Left cardiac atrium (tissue), 4 donors: ENCODE results near the gene MYBL2. TPM values are rescaled to one million over a fixed set of nuclear protein-coding genes. Genes with fewer than 3 reads are reported as not detected.

Experiments
- ATAC-seq, 2 donors: fragments of 200-7000 bp; cut with Tn5 transposase; one replicate each; pipeline ENCODE4 v1.9.1; 2020; ENCODE audit warnings: mild to moderate bottlenecking in 2 of 2, moderate library complexity in 2 of 2
- DNase-seq: peaks from one replicate; pipeline ENCODE4 v3.0.0-alpha.2; 2020
- intact Hi-C, 2 donors: fragments of 100-400 bp; cut with DNase I; formaldehyde crosslinking; loops; one replicate each; pipeline versions ENCODE4 v1.14.1 to v1.15.1; 2022 to 2023
- total RNA-seq, 2 donors: library from RNA; stranded (reverse); fragmentation: NEBNext Ultra II Directional; extraction: Animal tissue kit (Norgen Biotek cat#: 25700); gene quantifications; one replicate each; pipeline ENCODE4 v1.2.1, GENCODE V29; 2021
- donor health status: DM: no; HTN: yes; CAD: no.
- donor health status: DM: no; HTN: yes; CAD: no; lungs with severe emphysema.
- donor health status: DM: yes; HTN: yes; CAD: no.
- donor health status: Dilated cardiomyopathy.

The MYBL2 gene
- total RNA-seq, 2 donors from 2014 or later: 0.37 to 2.3 TPM

DNA sequence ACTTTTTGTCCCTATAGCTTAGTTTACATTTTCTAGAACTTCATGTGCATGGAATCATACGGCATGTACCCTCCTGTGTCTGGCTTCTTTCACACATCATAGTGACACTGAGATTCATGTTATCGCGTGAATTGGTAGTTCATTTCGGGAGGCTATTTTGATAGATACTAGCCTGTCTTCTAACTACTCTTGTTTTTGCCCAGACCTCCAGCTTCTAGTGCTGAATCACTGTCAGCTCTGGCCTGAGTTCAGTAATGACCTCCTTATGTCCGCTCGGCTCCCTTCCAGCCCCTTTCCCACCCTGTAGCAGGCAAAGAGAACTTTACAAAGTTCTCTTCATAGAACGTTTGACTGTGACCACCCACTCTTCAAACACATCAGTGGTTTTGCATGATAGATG, 14.1 kb downstream of the MYBL2 start:
- no peak for ATAC-seq
- DNase-seq: no peak
- intact Hi-C loops: loop anchor here in 1 of 2 donors (10.0 kb wide), 1 partner anchor 64 kb away; no protein-coding TSS in a partner anchor

GRCh38 chr20:43681468-43681942, 14.6 kb downstream of the MYBL2 start:
- peak in 1 of 2 donors; percentile 82 for ATAC-seq
- no peak for DNase-seq

DNA sequence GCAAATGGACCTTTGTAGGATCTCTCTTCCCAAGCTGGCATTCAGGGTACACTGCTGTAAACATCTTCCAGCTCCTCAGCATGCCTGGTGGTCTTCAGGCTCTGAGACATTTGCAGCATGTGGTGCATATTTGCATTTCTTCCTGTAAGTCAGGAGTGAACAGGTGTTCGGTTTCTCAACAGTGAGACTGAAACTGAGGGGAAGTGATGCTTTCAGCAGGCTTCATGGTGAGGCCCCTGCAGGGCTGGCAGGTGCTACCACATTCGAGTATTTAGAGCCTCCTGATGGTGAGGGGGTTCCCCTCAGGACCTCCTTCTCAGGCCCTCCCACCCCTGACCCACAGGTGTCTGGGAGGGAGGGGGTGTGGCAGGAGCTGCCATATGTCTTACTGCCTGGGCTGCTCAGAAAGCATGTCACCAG, 15.1 kb downstream of the MYBL2 start:
- ATAC-seq (peak in 1 of 2 donors; percentile 38), DNase-seq (no peak)
- intact Hi-C loops: loop anchor here in 1 of 2 donors (10.0 kb wide), 1 partner anchor 63 kb away; no protein-coding TSS in a partner anchor

More at GRCh38 chr20:43681468-43681942, 14.6 kb downstream of the MYBL2 start:
- intact Hi-C loops: loop anchor here in 1 of 2 donors (10.0 kb wide), 1 partner anchor 63 kb away; no protein-coding TSS in a partner anchor

GRCh38 chr20:43682446-43682845, 15.5 kb downstream of the MYBL2 start:
- ATAC-seq (no peak), DNase-seq (no peak)
- intact Hi-C loops: loop anchor here in 1 of 2 donors (10.0 kb wide), 1 partner anchor 62 kb away; no protein-coding TSS in a partner anchor

- ATAC-seq: no peak
- intact Hi-C loops: loop anchor here in 1 of 2 donors (10.0 kb wide), 1 partner anchor 58 kb away; no protein-coding TSS in a partner anchor
Measured at GRCh38 chr20:43686820-43687219, 19.9 kb downstream of the MYBL2 start.

GRCh38 chr20:43689165-43689564, 22.3 kb downstream of the MYBL2 start:
- intact Hi-C loops: loop anchor here in 1 of 2 donors (10.0 kb wide), 1 partner anchor 56 kb away; no protein-coding TSS in a partner anchor
- ATAC-seq: no peak
- no peak for DNase-seq

More at GRCh38 chr20:43686820-43687219, 19.9 kb downstream of the MYBL2 start:
- no peak for DNase-seq

- DNase-seq (no peak), ATAC-seq (peak in 1 of 2 donors; percentile 89)
- intact Hi-C loops: no loop called here
Measured at GRCh38 chr20:43690943-43691598, 24.2 kb downstream of the MYBL2 start.

DNA sequence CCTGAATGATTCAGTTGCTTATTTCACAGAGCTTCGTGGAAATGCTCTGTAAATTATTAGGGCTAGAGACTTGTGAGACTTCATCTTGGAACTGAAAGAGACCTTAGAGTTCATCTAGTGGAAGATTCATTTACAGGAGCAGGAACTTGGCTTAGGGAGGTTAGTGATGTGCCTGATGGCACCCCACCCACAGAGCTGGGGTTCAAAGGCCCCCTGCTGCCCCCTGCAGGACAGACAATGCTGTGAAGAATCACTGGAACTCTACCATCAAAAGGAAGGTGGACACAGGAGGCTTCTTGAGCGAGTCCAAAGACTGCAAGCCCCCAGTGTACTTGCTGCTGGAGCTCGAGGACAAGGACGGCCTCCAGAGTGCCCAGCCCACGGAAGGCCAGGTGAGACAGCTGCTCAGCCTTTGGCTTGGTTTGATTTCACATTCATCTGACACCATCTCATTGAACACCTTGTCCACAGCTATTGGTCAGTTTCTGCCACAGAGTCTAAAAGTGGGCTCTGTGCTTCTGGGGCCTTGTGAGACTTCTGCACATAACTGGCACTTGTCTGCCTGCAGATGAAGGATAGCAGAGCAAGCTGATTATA, 25.1 kb downstream of the MYBL2 start:
- DNase-seq: no peak
- intact Hi-C loops: no loop called here
- peak in 1 of 2 donors; percentile 40 for ATAC-seq

- DNase-seq: no peak
- intact Hi-C loops: no loop called here
- ATAC-seq: no peak
Measured at GRCh38 chr20:43694763-43695162, 27.8 kb downstream of the MYBL2 start.

DNA sequence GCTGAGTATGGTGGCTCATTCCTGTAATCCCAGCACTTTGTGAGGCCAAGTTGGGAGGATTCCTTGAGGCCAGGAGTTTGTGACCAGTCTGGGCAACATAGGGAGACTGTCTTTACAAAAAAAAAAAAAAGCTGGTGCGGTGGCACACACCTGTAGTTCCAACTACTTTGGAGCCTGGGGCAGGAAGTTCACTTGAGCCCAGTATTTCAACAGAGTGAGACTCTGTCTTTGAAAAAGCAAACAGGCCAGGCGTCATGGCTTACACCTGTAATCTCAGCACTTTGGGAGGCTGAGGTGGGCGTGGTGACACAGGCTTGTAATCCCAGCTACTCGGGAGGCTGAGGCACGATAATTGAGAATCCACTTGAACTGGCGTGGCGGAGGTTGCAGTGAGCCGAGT, 28.7 kb downstream of the MYBL2 start:
- intact Hi-C loops: no loop called here
- DNase-seq: no peak
- no peak for ATAC-seq

DNA sequence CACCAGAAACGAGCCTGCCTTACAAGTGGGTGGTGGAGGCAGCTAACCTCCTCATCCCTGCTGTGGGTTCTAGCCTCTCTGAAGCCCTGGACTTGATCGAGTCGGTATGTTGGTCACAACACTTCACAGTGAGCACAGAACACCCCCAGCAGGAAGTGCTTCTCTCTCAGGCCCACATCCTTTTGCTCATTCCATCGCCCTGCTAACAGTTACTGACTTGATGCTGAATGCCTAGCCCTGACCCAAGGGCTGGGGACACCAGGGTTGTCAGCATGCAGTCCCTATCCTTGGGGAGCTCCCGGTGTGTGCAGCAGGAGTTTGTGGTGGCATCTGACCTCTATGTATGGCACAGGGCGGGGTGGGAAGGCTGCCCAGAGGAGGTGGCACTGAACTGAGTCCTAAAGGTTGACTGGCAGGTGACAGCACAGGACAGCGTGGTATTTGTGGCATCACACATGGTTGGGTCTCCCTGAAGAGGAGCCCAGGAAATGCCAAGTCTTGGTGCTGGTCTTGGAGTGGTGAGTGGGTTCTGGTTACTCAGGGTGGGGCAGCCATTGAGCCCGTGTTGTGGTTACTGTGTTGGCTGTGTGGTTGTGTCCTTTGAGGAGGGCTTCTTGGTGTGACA, 33.1 kb downstream of the MYBL2 start:
- ATAC-seq: no peak
- intact Hi-C loops: no loop called here

GRCh38 chr20:43700627-43701026, 33.7 kb downstream of the MYBL2 start:
- DNase-seq: no peak
- intact Hi-C loops: no loop called here
- no peak for ATAC-seq

More for the DNA sequence above, 33.1 kb downstream of the MYBL2 start:
- no peak for DNase-seq

- DNase-seq: no peak
- intact Hi-C loops: no loop called here
- no peak for ATAC-seq
Measured at GRCh38 chr20:43702502-43702901, 35.6 kb downstream of the MYBL2 start.

DNA sequence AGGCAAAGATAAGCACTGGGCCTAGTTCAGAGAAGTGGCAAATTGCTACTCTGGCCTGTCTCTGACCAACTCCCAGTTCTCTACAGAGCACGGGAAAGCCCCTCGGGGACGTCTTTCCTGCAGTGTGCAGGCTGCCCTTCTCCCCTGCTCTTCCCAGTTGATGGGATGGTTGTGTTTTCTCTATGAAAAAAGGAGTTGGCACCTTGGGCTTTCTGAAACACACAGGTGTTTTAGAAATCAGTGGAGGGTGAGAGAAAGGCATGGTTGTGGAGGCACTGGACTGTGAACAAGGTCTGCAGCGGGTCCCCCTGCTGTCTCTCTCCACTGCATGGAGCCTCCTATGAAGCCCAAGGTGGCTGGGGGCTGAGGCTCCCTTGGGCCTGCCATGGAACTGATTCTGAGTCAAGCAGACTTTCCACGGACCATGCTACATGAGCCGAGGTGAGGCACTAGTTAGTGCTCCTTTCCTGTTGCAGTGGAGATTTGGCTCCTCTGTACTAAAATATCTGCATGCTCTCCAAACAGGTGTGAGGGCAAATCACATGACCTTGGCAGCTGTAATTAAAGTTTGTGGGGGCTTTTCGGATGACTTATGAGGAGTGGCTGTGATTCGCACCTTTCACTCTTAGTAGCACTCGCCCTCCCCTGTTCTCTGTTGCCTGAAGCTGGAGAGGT, 43.6 kb downstream of the MYBL2 start:
- DNase-seq (no peak), ATAC-seq (no peak)
- intact Hi-C loops: no loop called here

DNA sequence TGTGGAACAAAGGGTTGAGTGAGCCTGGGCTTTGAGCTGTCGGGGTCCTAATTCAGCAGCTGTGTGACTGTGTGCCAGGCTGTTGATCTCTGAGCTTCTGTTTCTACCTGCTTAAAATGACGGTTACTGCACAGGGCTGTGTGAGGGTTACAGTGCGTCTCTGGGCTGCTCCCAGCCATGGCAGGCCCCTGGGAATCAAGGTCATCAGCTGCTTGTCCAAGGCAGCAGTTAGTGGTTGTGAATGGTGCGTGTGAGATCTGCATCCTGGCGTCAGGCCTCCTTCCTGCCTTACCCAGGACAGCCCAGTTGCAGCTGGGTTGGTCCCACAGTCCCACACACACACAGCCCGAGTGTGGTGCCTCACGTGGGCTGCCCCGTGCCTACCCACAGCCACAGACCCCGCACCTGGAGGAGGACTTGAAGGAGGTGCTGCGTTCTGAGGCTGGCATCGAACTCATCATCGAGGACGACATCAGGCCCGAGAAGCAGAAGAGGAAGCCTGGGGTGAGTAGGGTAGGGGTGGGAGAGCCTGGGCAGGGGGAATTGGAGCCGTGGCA, 44.3 kb downstream of the MYBL2 start:
- intact Hi-C loops: no loop called here
- ATAC-seq: no peak
- DNase-seq: no peak

DNA sequence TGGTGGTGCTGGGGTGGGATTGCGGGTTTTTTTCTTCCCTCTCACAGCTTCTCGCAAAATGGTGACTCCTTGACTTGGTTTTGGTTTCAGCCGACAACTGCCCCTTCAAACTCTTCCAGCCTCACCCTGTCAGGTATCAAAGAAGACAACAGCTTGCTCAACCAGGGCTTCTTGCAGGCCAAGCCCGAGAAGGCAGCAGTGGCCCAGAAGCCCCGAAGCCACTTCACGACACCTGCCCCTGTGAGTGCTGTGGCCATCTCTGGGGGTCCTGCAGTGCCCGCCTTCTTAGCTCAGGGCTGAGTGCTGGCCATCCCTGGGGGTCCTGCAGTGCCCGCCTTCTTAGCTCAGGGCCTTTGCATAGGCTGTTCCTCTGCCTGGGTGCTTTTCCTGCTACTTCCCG, 48.1 kb downstream of the MYBL2 start:
- ATAC-seq (no peak), DNase-seq (no peak)
- intact Hi-C loops: no loop called here

DNA sequence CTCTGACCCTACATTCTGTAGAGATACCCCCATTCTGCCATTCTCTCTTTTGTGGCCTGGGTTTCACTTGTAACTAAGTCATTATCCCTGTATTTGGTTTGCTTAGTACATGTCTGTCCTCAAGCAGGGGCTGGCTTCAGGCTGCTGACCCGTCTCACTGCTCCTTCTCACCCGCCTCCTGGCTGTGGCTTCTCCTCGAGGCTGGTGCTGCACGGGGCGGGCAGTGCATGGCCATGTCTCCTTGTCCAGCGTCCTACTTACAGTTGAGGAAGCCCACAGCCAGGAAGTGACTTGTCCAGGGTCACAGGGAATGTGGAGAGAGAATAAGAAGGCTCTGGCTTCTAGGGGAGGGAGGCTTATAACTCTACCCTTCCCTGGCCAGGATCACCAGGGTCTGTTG, 48.6 kb downstream of the MYBL2 start:
- no peak for ATAC-seq
- intact Hi-C loops: no loop called here
- DNase-seq: no peak

DNA sequence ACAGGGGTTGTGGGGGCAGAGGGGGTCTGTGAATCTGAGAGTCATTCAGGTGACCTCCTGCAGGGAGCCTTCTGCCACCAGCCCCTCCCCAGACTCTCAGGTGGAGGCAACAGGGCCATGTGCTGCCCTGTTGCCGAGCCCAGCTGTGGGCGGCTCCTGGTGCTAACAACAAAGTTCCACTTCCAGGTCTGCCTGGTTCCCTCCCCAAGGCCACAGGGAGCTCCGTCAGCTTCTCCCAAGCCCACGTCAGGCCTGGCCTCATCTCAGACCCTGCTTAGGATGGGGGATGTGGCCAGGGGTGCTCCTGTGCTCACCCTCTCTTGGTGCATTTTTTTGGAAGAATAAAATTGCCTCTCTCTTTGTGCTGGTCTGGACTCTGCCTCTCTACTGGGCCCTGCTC, 49.2 kb downstream of the MYBL2 start:
- intact Hi-C loops: no loop called here
- ATAC-seq (no peak), DNase-seq (no peak)
